GM19025 (cell line): ENCODE data around the gene LARGE1.

Experiments
- ATAC-seq: cut with Tn5 transposase; IDR thresholded peaks from one replicate; pipeline ENCODE4 v1.9.1; 2021; ENCODE audit warnings: mild to moderate bottlenecking, low read depth, moderate library complexity; ENCODE audit not compliant: unreplicated experiment

LARGE1 gene

GRCh38 chr22:33914699-33915098 is 5.6 kb downstream of the LARGE1 start:
- no peak for ATAC-seq

- no peak for ATAC-seq
Observed at GRCh38 chr22:33914131-33914530, 6.1 kb downstream of the LARGE1 start.

GRCh38 chr22:33913188-33913587 is 7.1 kb downstream of the LARGE1 start:
- ATAC-seq: no peak

- no peak for ATAC-seq
Observed at GRCh38 chr22:33909911-33910310, 10.4 kb downstream of the LARGE1 start.

- no peak for ATAC-seq
Observed at GRCh38 chr22:33909075-33909458, 11.2 kb downstream of the LARGE1 start.

- ATAC-seq: no peak
Observed at GRCh38 chr22:33908171-33909074, 11.9 kb downstream of the LARGE1 start.

- no peak for ATAC-seq
Observed at GRCh38 chr22:33906954-33907353, 13.3 kb downstream of the LARGE1 start.

- no peak for ATAC-seq
Observed at GRCh38 chr22:33906475-33906874, 13.8 kb downstream of the LARGE1 start.

GRCh38 chr22:33903012-33903411 is 17.3 kb downstream of the LARGE1 start:
- no peak for ATAC-seq

- no peak for ATAC-seq
Observed at GRCh38 chr22:33902073-33902472, 18.2 kb downstream of the LARGE1 start.

- ATAC-seq: no peak
Observed at GRCh38 chr22:33898121-33898520, 22.2 kb downstream of the LARGE1 start.

GRCh38 chr22:33897448-33897835 is 22.8 kb downstream of the LARGE1 start:
- no peak for ATAC-seq

- peak; percentile 55 for ATAC-seq
Observed at GRCh38 chr22:33896575-33897447, 23.5 kb downstream of the LARGE1 start.

- peak; percentile 51 for ATAC-seq
Observed at GRCh38 chr22:33896154-33896553, 24.1 kb downstream of the LARGE1 start.

- ATAC-seq: no peak
Observed at GRCh38 chr22:33895444-33895843, 24.8 kb downstream of the LARGE1 start.

- no peak for ATAC-seq
Observed at GRCh38 chr22:33894515-33894914, 25.8 kb downstream of the LARGE1 start.

- ATAC-seq: no peak
Observed at GRCh38 chr22:33894036-33894435, 26.2 kb downstream of the LARGE1 start.

- ATAC-seq: no peak
Observed at GRCh38 chr22:33893512-33893911, 26.8 kb downstream of the LARGE1 start.

- ATAC-seq: no peak
Observed at GRCh38 chr22:33891992-33892391, 28.3 kb downstream of the LARGE1 start.

GRCh38 chr22:33891455-33891854 is 28.8 kb downstream of the LARGE1 start:
- ATAC-seq: no peak

GRCh38 chr22:33889748-33890147 is 30.5 kb downstream of the LARGE1 start:
- no peak for ATAC-seq
